ENCODE data around the gene STARD10. TPM values are rescaled to one million over a fixed set of nuclear protein-coding genes. Genes with fewer than 3 reads are reported as not detected.

Gene STARD10
- total and polyA plus RNA-seq, 9 donors: 36.8 to 56.1 (median 45.8) TPM

DNA sequence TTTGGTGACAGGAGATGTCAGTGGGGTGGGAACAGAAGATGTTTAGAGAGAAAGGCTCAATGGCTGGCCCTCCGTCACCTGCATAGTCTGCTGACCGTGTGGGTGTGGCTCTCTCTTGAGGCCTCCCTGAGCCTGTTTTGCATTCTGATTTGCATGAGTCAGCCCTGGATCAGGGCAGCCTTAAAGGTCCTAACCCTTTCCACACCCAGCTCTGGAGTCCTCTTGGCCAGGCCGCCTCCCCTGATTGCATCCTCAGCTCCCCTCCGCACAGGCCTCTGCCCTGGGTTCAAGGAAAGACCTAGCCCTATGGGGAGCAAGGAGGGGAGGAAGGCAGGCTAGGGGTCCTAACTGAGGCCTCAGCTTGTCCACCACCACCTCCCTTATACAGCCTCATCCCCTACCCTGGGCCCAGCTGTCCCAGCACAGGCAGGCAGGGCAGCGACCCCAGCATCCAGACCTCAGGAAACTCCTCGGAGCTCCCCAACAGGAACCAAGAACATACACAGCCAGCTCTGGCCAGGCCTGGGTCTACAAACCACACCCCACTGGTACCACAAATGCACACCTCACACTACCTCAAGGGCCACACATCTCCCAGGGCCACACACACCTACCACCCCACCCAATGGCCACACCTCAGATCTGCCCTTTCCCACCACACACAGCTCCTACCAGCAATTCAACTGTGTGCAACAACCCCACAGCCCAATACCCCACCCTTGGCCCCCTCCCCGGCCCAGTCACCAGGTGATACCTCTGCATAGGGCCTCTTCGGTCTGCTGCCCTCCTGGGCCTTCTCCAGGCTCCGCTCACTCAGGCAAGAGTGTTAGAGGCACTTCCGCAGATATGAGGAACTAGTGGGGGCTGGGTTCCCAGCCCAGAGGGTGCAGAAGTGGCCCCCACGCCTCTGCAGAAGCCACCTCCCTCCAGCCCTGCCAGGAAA lies 55.4 kb downstream of the STARD10 start:
- Histone ChIP-seq H3K36me3 (no peaks in the 10 kb centered on the region), H3K27ac (no peak overlapping the region), H3K4me1 (ENCODE audit: insufficient read depth) (no peaks in the 10 kb centered on the region), H3K4me3 (no peak overlapping the region), H3K27me3 (no peaks in the 10 kb centered on the region), H3K9me3 (no peaks in the 10 kb centered on the region)
- 89 to 92% (median 91%) methylated on average over 11 of the region's 11 CpGs for WGBS, 3 donors
- intact Hi-C loops (cut with DNase I): no loop called here
- TF ChIP-seq POLR2A (IDR thresholded peaks at IDR 0.05) (no peak), EP300 (IDR thresholded peaks at IDR 0.05) (no peak)
- TF ChIP-seq, protein P1, sequence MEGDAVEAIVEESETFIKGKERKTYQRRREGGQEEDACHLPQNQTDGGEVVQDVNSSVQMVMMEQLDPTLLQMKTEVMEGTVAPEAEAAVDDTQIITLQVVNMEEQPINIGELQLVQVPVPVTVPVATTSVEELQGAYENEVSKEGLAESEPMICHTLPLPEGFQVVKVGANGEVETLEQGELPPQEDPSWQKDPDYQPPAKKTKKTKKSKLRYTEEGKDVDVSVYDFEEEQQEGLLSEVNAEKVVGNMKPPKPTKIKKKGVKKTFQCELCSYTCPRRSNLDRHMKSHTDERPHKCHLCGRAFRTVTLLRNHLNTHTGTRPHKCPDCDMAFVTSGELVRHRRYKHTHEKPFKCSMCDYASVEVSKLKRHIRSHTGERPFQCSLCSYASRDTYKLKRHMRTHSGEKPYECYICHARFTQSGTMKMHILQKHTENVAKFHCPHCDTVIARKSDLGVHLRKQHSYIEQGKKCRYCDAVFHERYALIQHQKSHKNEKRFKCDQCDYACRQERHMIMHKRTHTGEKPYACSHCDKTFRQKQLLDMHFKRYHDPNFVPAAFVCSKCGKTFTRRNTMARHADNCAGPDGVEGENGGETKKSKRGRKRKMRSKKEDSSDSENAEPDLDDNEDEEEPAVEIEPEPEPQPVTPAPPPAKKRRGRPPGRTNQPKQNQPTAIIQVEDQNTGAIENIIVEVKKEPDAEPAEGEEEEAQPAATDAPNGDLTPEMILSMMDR (IDR thresholded peaks at IDR 0.05): no peak
- no peak for DNase-seq

DNA sequence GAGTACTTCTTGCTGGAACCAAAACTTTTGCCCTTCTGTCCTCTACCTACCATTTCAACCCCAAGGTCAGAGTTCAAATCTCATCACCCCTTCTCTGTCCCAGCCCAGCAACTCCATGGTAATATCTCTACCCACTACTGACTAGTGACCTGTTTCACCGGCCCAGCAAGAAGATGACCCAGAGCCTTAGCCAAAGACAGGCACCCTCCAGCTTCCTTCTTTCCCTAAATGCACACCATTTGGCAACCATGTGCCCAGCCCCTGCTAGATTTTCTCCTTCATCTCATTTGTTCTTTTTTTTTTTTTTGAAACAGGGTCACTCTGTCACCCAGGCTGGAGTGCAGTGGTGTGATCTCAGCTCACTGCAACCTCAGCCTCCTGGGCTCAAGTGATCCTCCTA lies 56.5 kb downstream of the STARD10 start:
- H3K9me3 ChIP-seq: no peaks in the 10 kb centered on the region
- H3K4me1 ChIP-seq (ENCODE audit: insufficient read depth): no peaks in the 10 kb centered on the region
- intact Hi-C loops (cut with DNase I): no loop called here
- DNase-seq: no peak
- H3K4me3 ChIP-seq: no peak overlapping the region
- TF ChIP-seq, protein P1 (IDR thresholded peaks at IDR 0.05): no peak
- no peak for TF ChIP-seq EP300 (IDR thresholded peaks at IDR 0.05)
- no peak for TF ChIP-seq POLR2A (IDR thresholded peaks at IDR 0.05)
- H3K36me3 ChIP-seq: no peaks in the 10 kb centered on the region
- WGBS, 3 donors: 96 to 100% (median 100%) methylated on average over 1 of the region's 1 CpG
- no peaks in the 10 kb centered on the region for H3K27me3 ChIP-seq
- H3K27ac ChIP-seq: no peak overlapping the region

DNA sequence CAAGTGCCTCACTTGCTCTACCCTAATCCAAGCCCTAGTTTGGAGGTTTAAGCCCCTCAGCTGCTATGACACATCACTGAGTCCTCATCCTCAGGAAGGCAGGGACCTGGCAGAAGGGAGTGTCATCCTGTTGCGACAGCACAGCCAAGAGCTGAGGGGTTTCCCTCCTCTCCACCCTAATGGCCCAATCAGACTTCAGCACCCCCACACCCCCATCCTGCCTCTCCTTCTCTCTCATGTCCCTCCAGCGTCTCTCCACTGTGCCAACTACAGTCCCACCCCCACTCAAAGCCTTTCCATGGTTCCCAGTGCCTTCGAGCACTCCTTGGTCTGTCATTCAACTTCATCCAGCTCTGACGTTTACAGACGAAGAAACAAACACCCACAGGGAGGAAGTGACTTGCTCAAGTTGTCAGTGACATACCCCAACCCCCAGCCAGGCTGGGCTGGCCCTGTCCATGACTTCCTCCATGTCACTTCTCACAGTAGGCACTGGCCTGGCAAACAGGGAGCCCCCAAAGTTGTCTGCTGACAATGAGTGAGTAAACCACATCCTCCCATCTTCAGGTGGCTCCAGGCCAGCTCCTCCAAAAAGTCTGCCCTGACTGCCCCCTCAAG lies 57.3 kb downstream of the STARD10 start:
- Histone ChIP-seq H3K27ac (no peak overlapping the region), H3K9me3 (no peaks in the 10 kb centered on the region), H3K4me1 (ENCODE audit: insufficient read depth) (no peaks in the 10 kb centered on the region), H3K36me3 (no peaks in the 10 kb centered on the region), H3K27me3 (no peaks in the 10 kb centered on the region), H3K4me3 (no peak overlapping the region)
- intact Hi-C loops (cut with DNase I): no loop called here
- 59 to 66% (median 65%) methylated on average over 5 of the region's 5 CpGs for WGBS, 3 donors
- no peak for TF ChIP-seq POLR2A (IDR thresholded peaks at IDR 0.05)
- TF ChIP-seq, protein P1 (IDR thresholded peaks at IDR 0.05): no peak
- TF ChIP-seq EP300 (IDR thresholded peaks at IDR 0.05): no peak
- no peak for DNase-seq

DNA sequence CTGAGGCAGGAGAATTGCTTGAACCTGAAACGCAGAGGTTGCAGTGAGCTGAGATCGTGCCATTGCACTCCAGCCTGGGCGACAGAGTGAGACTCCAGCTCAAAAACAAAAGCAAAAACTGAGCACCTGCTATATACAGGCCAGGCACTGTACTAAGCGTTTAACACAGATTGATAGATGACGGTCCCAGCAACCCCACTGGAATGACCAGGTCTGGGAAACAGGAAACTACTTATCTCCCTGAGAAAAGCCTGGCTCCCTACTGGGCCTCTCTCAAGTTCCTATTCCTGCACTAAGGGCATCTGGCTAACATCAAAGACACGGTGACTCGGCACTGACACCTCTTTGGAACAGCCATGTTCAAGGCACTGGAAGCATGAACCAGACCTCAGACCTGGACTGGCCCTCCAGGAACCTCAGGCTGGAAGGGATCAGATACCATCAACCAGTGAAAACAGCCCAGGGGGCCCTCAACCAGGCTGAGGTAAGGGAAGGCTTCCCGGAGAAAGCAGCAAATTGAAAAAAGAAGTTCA lies 58.3 kb downstream of the STARD10 start:
- intact Hi-C loops (cut with DNase I): no loop called here
- Histone ChIP-seq H3K27me3 (no peaks in the 10 kb centered on the region), H3K4me3 (no peak overlapping the region), H3K9me3 (no peaks in the 10 kb centered on the region), H3K27ac (no peak overlapping the region), H3K36me3 (no peaks in the 10 kb centered on the region), H3K4me1 (ENCODE audit: insufficient read depth) (no peaks in the 10 kb centered on the region)
- no peak for DNase-seq
- no peak for TF ChIP-seq POLR2A (IDR thresholded peaks at IDR 0.05)
- no peak for TF ChIP-seq EP300 (IDR thresholded peaks at IDR 0.05)
- WGBS, 3 donors: 81 to 89% (median 86%) methylated on average over 8 of the region's 8 CpGs
